AG09309 (cell line): ENCODE measurements around the gene PKP2.
"Not testable (repeated sequence)": the region's sequence is repeated elsewhere in the genome, so short reads cannot be mapped to it uniquely, and the experiment has no call there.

ENCODE experiments used
- DNase-seq: peaks from one replicate; pipeline ENCODE4 v3.0.0-alpha.2; 2010; ENCODE audit warnings: low read depth
- H3K4me3 ChIP-seq: 2 replicates; pipeline ENCODE4 v1.5.1; 2011; ENCODE audit warnings: mild to moderate bottlenecking, low read depth, low read length, moderate library complexity; ENCODE audit not compliant: control insufficient read depth
- CTCF ChIP-seq: IDR thresholded peaks from 2 replicates; pipeline ENCODE4 v1.5.1; 2011; ENCODE audit warnings: mild to moderate bottlenecking, low read depth, low read length, inconsistent platforms; ENCODE audit not compliant: insufficient read depth, control insufficient read depth; ENCODE audit errors: missing control alignments

Gene PKP2

DNA sequence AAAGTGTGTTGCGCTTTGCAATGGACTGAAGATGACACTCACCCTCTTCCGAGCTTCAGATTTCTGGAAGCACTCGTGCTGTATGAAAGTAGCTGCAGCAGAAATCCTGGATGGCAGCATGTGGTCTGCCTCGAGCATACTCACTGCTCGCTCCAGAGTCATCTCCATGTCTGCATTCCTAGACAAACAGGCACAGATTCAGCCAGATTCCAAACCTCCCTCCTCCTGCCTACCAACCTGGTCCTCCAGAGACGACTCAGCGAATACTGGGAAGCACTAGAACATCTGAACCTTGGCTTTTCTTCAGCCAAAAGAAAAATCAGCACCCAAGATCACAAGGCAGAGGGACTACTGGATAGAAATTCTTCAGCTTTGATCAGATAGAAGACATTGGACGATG lies 27.7 kb downstream of the PKP2 start:
- H3K4me3 ChIP-seq: no peak overlapping the region
- TF ChIP-seq CTCF: no peak
- DNase-seq: no peak

DNA sequence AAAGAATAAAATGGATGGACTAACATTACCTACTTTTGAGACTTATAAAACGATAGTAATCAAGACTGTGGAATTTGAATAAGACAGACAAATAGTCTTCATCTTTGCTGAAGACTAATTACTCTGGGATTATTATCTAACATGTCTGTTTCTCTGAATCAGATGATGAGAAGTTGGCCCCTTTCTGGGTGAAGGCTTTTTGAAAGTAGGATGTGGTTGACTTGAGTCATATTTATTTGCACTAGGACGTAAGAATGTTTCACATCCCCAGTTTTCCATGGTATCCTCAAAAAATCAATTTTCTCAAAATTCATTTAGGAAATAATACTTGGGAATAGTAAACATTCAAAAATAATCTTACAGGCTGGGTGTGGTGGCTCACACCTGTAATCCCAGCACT lies 31.8 kb downstream of the PKP2 start:
- no peak for DNase-seq
- H3K4me3 ChIP-seq: no peak overlapping the region
- no peak for TF ChIP-seq CTCF

DNA sequence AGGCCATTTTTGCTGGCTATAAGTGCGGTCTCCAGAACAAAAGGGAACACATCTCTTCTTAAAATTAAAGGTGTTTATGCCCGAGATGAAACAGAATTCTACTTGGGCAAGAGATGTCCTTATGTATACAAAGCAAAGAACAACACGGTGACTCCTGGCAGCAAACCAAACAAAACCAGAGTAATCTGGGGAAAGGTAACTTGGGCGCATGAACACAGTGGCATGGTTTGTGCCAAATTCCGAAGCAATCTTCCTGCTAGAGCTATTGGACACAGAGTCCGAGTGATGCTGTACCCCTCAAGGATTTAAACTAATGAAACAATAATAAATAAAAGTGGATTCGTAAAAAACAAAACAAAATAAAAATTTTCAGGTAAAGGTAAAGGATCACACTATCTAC lies 33.4 kb downstream of the PKP2 start:
- no peak for DNase-seq
- no peak overlapping the region for H3K4me3 ChIP-seq
- no peak for TF ChIP-seq CTCF

DNA sequence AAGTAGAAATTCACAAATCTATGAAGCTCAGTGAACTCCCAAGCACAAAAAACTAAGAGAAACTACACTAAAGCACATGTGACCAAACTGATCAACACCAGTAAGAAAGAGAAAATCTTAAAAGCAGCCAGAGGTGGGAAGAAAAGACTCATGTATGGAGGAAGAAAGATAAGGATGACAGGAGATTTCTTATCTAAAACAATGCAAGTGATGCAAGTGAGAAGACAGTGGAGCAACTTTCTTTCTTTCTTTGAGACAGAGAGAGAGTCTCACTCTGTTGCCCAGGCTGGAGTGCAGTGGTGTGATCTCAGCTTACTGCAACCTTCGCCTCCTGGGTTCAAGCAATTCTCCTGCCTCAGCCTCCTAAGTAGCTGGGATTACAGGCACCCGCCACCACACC lies 34.9 kb downstream of the PKP2 start:
- not testable (repeated sequence) for H3K4me3 ChIP-seq, DNase-seq

- TF ChIP-seq CTCF: no peak
- no peak for DNase-seq
These were observed 36.4 kb downstream of the PKP2 start for GRCh38 chr12:32860192-32860591.

GRCh38 chr12:32859389-32859788 lies 37.2 kb downstream of the PKP2 start:
- DNase-seq: no peak
- TF ChIP-seq CTCF: no peak
- H3K4me3 ChIP-seq: no peak overlapping the region

More at GRCh38 chr12:32860192-32860591, 36.4 kb downstream of the PKP2 start:
- H3K4me3 ChIP-seq: no peak overlapping the region

DNA sequence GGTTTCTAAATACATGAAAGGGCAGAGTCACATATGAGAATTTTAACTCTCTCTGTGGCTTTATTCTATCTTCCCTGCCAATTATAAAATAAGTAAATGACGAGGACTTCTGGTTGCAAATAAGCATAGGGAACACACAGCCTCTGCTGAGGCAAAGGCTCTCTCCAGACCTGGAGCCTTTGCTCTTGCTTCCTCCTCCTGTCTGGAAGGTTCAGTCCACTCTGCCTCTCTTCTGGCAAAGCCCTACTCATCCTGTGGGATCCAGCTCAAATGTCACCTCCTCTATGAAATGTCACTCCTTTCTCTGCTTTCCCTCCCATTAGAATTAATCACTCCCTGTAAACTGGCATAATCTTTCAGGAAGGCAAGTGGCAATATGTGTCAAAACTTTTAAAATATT lies 41.9 kb downstream of the PKP2 start:
- TF ChIP-seq CTCF: no peak
- DNase-seq: no peak

More for the DNA sequence above, 41.9 kb downstream of the PKP2 start:
- H3K4me3 ChIP-seq: no peak overlapping the region
